HG02610 (cell line): ENCODE data around the gene TLR4.

Source experiments
- ATAC-seq: cut with Tn5 transposase; IDR thresholded peaks from one replicate; pipeline ENCODE4 v1.9.1; 2021; ENCODE audit warnings: mild to moderate bottlenecking, moderate library complexity; ENCODE audit not compliant: unreplicated experiment

TLR4 gene

GRCh38 chr9:117709936-117710335, 5.7 kb downstream of the TLR4 start:
- ATAC-seq = no peak

GRCh38 chr9:117714282-117714681, 10.1 kb downstream of the TLR4 start:
- ATAC-seq = no peak

GRCh38 chr9:117715411-117715989, 11.3 kb downstream of the TLR4 start:
- ATAC-seq = no peak

GRCh38 chr9:117718085-117718484, 13.9 kb downstream of the TLR4 start:
- peak; percentile 97 for ATAC-seq

GRCh38 chr9:117718701-117719100, 14.5 kb downstream of the TLR4 start:
- no peak for ATAC-seq

GRCh38 chr9:117719161-117719920, 15.1 kb downstream of the TLR4 start:
- no peak for ATAC-seq

GRCh38 chr9:117720066-117720465, 15.9 kb downstream of the TLR4 start:
- ATAC-seq = no peak

GRCh38 chr9:117720555-117720954, 16.4 kb downstream of the TLR4 start:
- no peak for ATAC-seq

GRCh38 chr9:117720987-117721386, 16.8 kb downstream of the TLR4 start:
- ATAC-seq = no peak

- ATAC-seq = no peak
Observed at GRCh38 chr9:117722108-117722761, 18.0 kb downstream of the TLR4 start.

GRCh38 chr9:117723986-117724625, 19.9 kb downstream of the TLR4 start:
- no peak for ATAC-seq

- no peak for ATAC-seq
Observed at GRCh38 chr9:117725426-117725887, 21.3 kb downstream of the TLR4 start.

GRCh38 chr9:117729375-117729774, 25.2 kb downstream of the TLR4 start:
- no peak for ATAC-seq

- ATAC-seq = no peak
Observed at GRCh38 chr9:117732494-117732893, 28.3 kb downstream of the TLR4 start.

GRCh38 chr9:117733465-117733864, 29.3 kb downstream of the TLR4 start:
- ATAC-seq = no peak

- no peak for ATAC-seq
Observed at GRCh38 chr9:117734082-117734481, 29.9 kb downstream of the TLR4 start.

GRCh38 chr9:117734523-117735314, 30.5 kb downstream of the TLR4 start:
- no peak for ATAC-seq

- no peak for ATAC-seq
Observed at GRCh38 chr9:117737721-117738226, 33.6 kb downstream of the TLR4 start.

GRCh38 chr9:117739206-117739605, 35.0 kb downstream of the TLR4 start:
- no peak for ATAC-seq

- no peak for ATAC-seq
Observed at GRCh38 chr9:117739624-117740347, 35.6 kb downstream of the TLR4 start.
